H7 (cell line): ENCODE measurements around the gene TTI1. TPM values are rescaled to one million over a fixed set of nuclear protein-coding genes. Genes with fewer than 3 reads are reported as not detected.
A peak's percentile ranks its signal among the peaks of the same experiment; 100 is the strongest.

Source experiments
- DNase-seq: peaks from one replicate; pipeline ENCODE4 v3.0.0; 2012
- H3K27me3 ChIP-seq: 2 replicates; pipeline ENCODE4 v1.6.0; 2011; ENCODE audit warnings: mild to moderate bottlenecking, low read length; ENCODE audit not compliant: control insufficient read depth, insufficient read depth
- H3K36me3 ChIP-seq: replicated peaks from 2 replicates; pipeline ENCODE4 v1.5.1; 2011; ENCODE audit warnings: low read length; ENCODE audit not compliant: control insufficient read depth, insufficient read depth
- H3K4me3 ChIP-seq: 2 replicates; pipeline ENCODE4 v1.5.1; 2011; ENCODE audit warnings: low read depth, mild to moderate bottlenecking, control low read depth, low read length, moderate library complexity; ENCODE audit not compliant: insufficient read depth
- total RNA-seq: library from RNA; depleted of rRNA; stranded (reverse); fragments of >200 nt; shearing (Covaris generic); gene quantifications from 2 replicates; pipeline ENCODE4 v1.2.3, GENCODE V29; 2014; rRNA removed

Gene TTI1
- total RNA-seq, 1 experiment from 2014 or later = 52.9 TPM

- H3K36me3 ChIP-seq = no peaks in the 10 kb centered on the region
- no peak overlapping the region for H3K4me3 ChIP-seq
- no peak for DNase-seq
Observed at GRCh38 chr20:37940858-37941257, 92.4 kb downstream of the TTI1 start.

DNA sequence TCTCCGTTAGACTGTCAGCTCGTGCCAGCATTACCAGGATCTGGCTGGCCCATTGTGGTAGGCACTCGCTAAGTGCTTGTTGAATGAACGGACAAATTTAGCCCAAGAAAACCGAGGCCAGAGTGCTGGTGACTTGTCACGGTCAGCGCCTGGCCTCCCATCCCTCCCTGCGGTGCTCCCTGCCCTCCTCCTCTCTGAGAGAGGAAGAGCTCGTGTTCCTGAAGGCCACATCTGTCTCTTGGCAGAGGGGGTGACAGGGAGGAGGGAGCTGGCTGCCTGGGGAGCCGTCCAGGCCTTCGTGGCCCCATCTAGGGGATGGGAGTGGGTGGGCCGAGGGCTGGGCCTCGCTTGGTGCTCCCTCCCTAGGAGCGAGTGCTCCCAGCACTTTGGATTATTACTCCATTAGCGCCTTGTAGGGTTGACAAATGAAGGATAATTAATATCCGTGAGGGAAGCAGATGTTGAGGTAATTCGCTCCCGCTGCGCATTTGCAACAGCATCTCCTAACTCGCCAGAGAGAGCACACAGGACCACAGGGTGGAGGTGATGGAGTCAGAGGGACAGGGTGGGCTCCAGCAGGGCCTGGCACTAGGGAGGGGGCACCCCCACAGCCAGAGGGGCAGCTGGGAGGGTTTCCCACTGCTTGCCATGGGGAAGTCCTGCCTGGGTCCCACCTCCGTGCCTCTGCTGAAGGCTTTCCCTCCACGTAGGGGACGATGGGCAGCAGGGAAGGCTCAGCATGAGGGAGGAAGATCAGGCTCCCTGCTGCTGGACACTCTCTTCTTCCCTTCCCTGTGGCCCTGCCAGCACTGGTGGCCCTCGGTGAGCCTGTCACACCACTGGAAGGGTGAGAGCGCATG is 93.3 kb downstream of the TTI1 start:
- DNase-seq = peak; percentile 45
- no peak overlapping the region for H3K4me3 ChIP-seq

More at GRCh38 chr20:37940858-37941257, 92.4 kb downstream of the TTI1 start:
- no peaks in the 10 kb centered on the region for H3K27me3 ChIP-seq

GRCh38 chr20:37938954-37939353 is 94.3 kb downstream of the TTI1 start:
- Histone ChIP-seq H3K4me3 (no peak overlapping the region), H3K27me3 (no peaks in the 10 kb centered on the region), H3K36me3 (no peaks in the 10 kb centered on the region)
- no peak for DNase-seq

More for the DNA sequence above, 93.3 kb downstream of the TTI1 start:
- Histone ChIP-seq H3K27me3 (no peaks in the 10 kb centered on the region), H3K36me3 (no peaks in the 10 kb centered on the region)

DNA sequence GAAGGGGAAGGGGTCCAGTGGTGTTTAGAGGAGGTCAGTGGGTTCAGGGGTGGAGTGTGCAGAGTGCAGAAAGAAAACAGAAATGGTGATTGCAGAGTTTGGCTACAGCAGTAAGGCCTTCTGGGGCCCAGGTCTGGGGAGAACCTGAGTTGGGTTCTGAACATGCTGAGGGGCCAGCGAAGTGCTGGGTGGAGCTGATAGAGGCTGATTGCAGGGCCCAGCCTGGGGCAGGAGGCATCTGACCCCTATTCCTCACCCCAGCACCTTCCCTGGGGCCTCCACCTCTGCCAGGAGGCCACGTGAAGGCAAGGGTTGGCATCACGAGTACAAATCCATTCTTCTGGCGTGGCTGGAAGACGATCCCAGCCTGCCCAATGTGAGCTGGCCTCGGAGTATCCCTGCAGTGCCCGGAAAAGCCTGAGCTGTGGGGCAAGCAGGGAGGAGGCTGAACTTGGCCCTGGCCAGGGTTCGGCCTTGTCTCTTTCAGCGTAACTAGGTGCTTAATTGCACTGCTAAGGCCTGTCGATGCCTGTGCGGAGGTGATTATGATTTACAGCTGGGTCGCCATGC is 95.0 kb downstream of the TTI1 start:
- no peak for DNase-seq
- H3K36me3 ChIP-seq = no peaks in the 10 kb centered on the region
- H3K4me3 ChIP-seq = no peak overlapping the region
- no peaks in the 10 kb centered on the region for H3K27me3 ChIP-seq

- DNase-seq = no peak
- no peaks in the 10 kb centered on the region for H3K27me3 ChIP-seq
- H3K36me3 ChIP-seq = no peaks in the 10 kb centered on the region
- H3K4me3 ChIP-seq = no peak overlapping the region
Observed at GRCh38 chr20:37937686-37938085, 95.6 kb downstream of the TTI1 start.

DNA sequence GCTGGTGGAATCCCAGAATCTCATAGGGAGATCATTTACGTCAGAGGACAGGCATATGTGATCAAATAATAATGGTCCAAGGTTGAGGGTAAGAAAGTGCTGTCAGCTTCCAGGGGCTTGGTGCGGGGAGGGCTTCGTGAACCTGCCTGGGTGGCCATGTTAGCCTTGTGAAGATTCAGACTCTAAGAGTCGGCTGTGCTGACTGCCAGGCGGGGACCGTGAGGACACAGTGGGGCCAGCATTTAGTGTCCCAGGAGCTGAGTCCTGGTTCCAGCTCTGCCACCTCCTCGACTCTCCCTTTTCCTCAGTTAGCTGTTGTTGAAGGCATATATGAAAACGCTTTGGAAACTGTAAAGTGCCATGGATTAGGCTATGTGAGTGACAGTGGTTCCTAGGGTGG is 96.8 kb downstream of the TTI1 start:
- Histone ChIP-seq H3K36me3 (no peaks in the 10 kb centered on the region), H3K27me3 (no peaks in the 10 kb centered on the region), H3K4me3 (no peak overlapping the region)
- DNase-seq = no peak

DNA sequence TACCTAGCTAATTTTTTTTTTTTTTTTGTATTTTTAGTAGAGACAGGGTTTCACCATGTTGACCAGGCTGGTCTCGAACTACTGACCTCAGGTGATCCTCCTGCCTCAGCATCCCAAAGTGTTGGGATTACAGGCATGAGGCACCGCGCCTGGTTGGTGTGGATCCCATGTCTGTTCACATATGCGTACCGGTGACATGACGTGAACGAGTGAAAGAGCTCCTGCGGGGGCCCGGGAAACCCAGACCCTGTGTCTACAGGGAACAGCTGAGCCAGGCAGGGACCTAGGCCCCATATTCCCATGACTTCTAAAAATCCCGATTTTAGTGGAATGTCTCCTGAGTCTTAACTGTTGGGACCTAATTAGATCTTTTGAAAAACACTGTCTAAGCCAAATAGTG is 97.2 kb downstream of the TTI1 start:
- no peak for DNase-seq
- Histone ChIP-seq H3K4me3 (no peak overlapping the region), H3K27me3 (no peaks in the 10 kb centered on the region), H3K36me3 (no peaks in the 10 kb centered on the region)

DNA sequence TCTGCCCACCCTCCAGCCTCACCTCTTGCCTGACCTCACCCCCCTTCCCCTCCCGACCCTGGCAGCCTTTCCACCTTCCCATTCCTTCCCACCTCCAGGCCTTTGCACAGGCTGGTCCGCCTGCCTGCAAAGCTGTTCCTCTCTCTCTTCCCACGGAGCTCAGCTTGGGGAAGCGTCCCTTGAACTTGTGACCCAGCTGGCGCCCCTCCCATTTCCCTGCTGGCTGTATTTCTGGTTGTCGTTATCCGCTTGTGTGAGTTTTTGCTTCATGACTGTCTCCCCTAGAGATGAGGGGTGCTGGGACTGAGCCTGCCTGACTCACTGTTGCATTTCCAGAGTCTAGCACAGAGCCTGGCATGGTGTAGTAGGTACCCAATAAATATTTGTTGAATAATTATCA is 97.8 kb downstream of the TTI1 start:
- H3K36me3 ChIP-seq = no peaks in the 10 kb centered on the region
- H3K4me3 ChIP-seq = no peak overlapping the region
- peak; percentile 30 for DNase-seq
- no peaks in the 10 kb centered on the region for H3K27me3 ChIP-seq

- Histone ChIP-seq H3K27me3 (no peaks in the 10 kb centered on the region), H3K4me3 (no peak overlapping the region), H3K36me3 (no peaks in the 10 kb centered on the region)
- peak; percentile 44 for DNase-seq
Observed at GRCh38 chr20:37934634-37935375, 98.5 kb downstream of the TTI1 start.

- Histone ChIP-seq H3K36me3 (no peaks in the 10 kb centered on the region), H3K4me3 (no peak overlapping the region), H3K27me3 (no peaks in the 10 kb centered on the region)
- DNase-seq = peak; percentile 39
Observed at GRCh38 chr20:37933786-37934633, 99.2 kb downstream of the TTI1 start.

Other genes starting within 250 kb of the TTI1 start
- 2.7 and 5.8 TPM in 2 replicates for gene VSTM2L, start 130.3 kb downstream of the TTI1 start, total RNA-seq
- gene RPRD1B, start 290 bp upstream of the TTI1 start, total RNA-seq = 12.7 and 22.5 TPM in 2 replicates
- gene TGM2, start 131.8 kb upstream of the TTI1 start, total RNA-seq = 0.83 and 1.1 TPM in 2 replicates
- gene KIAA1755, start 227.3 kb upstream of the TTI1 start, total RNA-seq = 0.24 and 0.78 TPM in 2 replicates